HG02970 (cell line): Measurements from ENCODE around the gene FRMD7.
"Not testable (repeated sequence)": the region's sequence is repeated elsewhere in the genome, so short reads cannot be mapped to it uniquely, and the experiment has no call there.

Source experiments
- ATAC-seq: cut with Tn5 transposase; IDR thresholded peaks from one replicate; pipeline ENCODE4 v1.9.1; 2021; ENCODE audit warnings: mild to moderate bottlenecking, moderate library complexity, moderate number of reproducible peaks; ENCODE audit not compliant: unreplicated experiment, low FRiP score

Gene FRMD7

GRCh38 chrX:132093239-132093860 is 34.5 kb downstream of the FRMD7 start:
- ATAC-seq: no peak

GRCh38 chrX:132092439-132093065 is 35.3 kb downstream of the FRMD7 start:
- no peak for ATAC-seq

GRCh38 chrX:132090403-132091159 is 37.2 kb downstream of the FRMD7 start:
- no peak for ATAC-seq

- ATAC-seq: no peak
Measured at GRCh38 chrX:132088864-132089263, 39.0 kb downstream of the FRMD7 start.

GRCh38 chrX:132086672-132087071 is 41.1 kb downstream of the FRMD7 start:
- no peak for ATAC-seq

- ATAC-seq: no peak
Measured at GRCh38 chrX:132085786-132086185, 42.0 kb downstream of the FRMD7 start.

GRCh38 chrX:132077912-132078311 is 49.9 kb downstream of the FRMD7 start:
- no peak for ATAC-seq

GRCh38 chrX:132077414-132077813 is 50.4 kb downstream of the FRMD7 start:
- no peak for ATAC-seq

- ATAC-seq: no peak
Measured at GRCh38 chrX:132071254-132071653, 56.6 kb downstream of the FRMD7 start.

GRCh38 chrX:132068405-132068804 is 59.4 kb downstream of the FRMD7 start:
- no peak for ATAC-seq

- no peak for ATAC-seq
Measured at GRCh38 chrX:132063862-132064261, 64.0 kb downstream of the FRMD7 start.

GRCh38 chrX:132063334-132063733 is 64.5 kb downstream of the FRMD7 start:
- ATAC-seq: no peak

- no peak for ATAC-seq
Measured at GRCh38 chrX:132059973-132060540, 67.8 kb downstream of the FRMD7 start.

- ATAC-seq: no peak
Measured at GRCh38 chrX:132058975-132059374, 68.8 kb downstream of the FRMD7 start.

- ATAC-seq: no peak
Measured at GRCh38 chrX:132058050-132058449, 69.8 kb downstream of the FRMD7 start.

- not testable (repeated sequence) for ATAC-seq
Measured at GRCh38 chrX:132051778-132052177, 76.0 kb downstream of the FRMD7 start.

- no peak for ATAC-seq
Measured at GRCh38 chrX:132046533-132046932, 81.3 kb downstream of the FRMD7 start.

- no peak for ATAC-seq
Measured at GRCh38 chrX:132045456-132045855, 82.4 kb downstream of the FRMD7 start.

- ATAC-seq: no peak
Measured at GRCh38 chrX:132044953-132045352, 82.9 kb downstream of the FRMD7 start.

GRCh38 chrX:132043977-132044376 is 83.8 kb downstream of the FRMD7 start:
- ATAC-seq: no peak

- ATAC-seq: no peak
Measured at GRCh38 chrX:132041015-132041414, 86.8 kb downstream of the FRMD7 start.
